Astrocyte (in vitro differentiated cells and primary cell): ENCODE results near the gene FOXK2.

ENCODE experiments used
- EZH2 ChIP-seq: IDR thresholded peaks from 2 replicates; pipeline ENCODE4 v1.6.1; 2012; ENCODE audit warnings: mild to moderate bottlenecking, low read length, inconsistent platforms; ENCODE audit not compliant: insufficient read depth
- TF ChIP-seq, protein P1 (sequence below): IDR thresholded peaks from 2 replicates; pipeline ENCODE4 v1.5.1; 2011; ENCODE audit warnings: low read depth, mild to moderate bottlenecking, inconsistent platforms, low read length, moderate library complexity; ENCODE audit not compliant: insufficient read depth

- TF ChIP-seq, protein P1, sequence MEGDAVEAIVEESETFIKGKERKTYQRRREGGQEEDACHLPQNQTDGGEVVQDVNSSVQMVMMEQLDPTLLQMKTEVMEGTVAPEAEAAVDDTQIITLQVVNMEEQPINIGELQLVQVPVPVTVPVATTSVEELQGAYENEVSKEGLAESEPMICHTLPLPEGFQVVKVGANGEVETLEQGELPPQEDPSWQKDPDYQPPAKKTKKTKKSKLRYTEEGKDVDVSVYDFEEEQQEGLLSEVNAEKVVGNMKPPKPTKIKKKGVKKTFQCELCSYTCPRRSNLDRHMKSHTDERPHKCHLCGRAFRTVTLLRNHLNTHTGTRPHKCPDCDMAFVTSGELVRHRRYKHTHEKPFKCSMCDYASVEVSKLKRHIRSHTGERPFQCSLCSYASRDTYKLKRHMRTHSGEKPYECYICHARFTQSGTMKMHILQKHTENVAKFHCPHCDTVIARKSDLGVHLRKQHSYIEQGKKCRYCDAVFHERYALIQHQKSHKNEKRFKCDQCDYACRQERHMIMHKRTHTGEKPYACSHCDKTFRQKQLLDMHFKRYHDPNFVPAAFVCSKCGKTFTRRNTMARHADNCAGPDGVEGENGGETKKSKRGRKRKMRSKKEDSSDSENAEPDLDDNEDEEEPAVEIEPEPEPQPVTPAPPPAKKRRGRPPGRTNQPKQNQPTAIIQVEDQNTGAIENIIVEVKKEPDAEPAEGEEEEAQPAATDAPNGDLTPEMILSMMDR = no peak
- no peak for TF ChIP-seq EZH2
These were observed 85.0 kb downstream of the FOXK2 start for GRCh38 chr17:82604532-82604931.
